Ascending aorta (tissue), 2 donors: Measurements from ENCODE around the gene HAAO. TPM values are rescaled to one million over a fixed set of nuclear protein-coding genes. Genes with fewer than 3 reads are reported as not detected.

Experiments used
- DNase-seq, 2 donors: peaks; one replicate each; pipeline ENCODE4 v3.0.0-alpha.2; 2019; ENCODE audit warnings: low spot score in 2 of 2
- H3K27ac ChIP-seq, 2 donors: fragments of 200-600 bp; sonication (generic); one replicate each; pipeline ENCODE4 v1.5.1; 2016 to 2017; ENCODE audit warnings: mild to moderate bottlenecking in 1 of 2
- H3K27me3 ChIP-seq: fragments of 200-600 bp; sonication (generic); one replicate; pipeline ENCODE4 v1.5.1; 2017
- H3K36me3 ChIP-seq, 2 donors: fragments of 200-600 bp; sonication (generic); one replicate each; pipeline ENCODE4 v1.5.1; 2016
- H3K4me1 ChIP-seq, 2 donors: fragments of 200-600 bp; sonication (generic); one replicate each; pipeline ENCODE4 v1.5.1; 2016 to 2017; ENCODE audit warnings: mild to moderate bottlenecking in 1 of 2
- H3K4me3 ChIP-seq, 2 donors: fragments of 200-600 bp; sonication (generic); one replicate each; pipeline ENCODE4 v1.5.1; 2016 to 2017; ENCODE audit warnings: mild to moderate bottlenecking in 1 of 2
- H3K9me3 ChIP-seq, 2 donors: fragments of 200-600 bp; sonication (generic); one replicate each; pipeline ENCODE4 v1.5.1; 2016
- CTCF ChIP-seq, 3 experiments: fragments of 200-600 bp in 2 of 3; fragments of 450-650 bp in 1 of 3; sonication (generic) in 2 of 3; IDR thresholded peaks; one replicate each; pipeline ENCODE4 v1.5.1; 2016 to 2019; ENCODE audit warnings: antibody characterized with exemption in 3 of 3, mild to moderate bottlenecking in 1 of 3, moderate library complexity in 1 of 3
- intact Hi-C: fragments of 100-400 bp; cut with DNase I; formaldehyde crosslinking; loops from one replicate; pipeline ENCODE4 v1.15.1; 2023
- total RNA-seq: library from RNA; depleted of rRNA; stranded (reverse); fragments of >200 nt; gene quantifications from one replicate; pipeline ENCODE4 v1.1.0, GENCODE V29; 2016

HAAO gene
- total RNA-seq, 1 donor from 2014 or later = 7.2 TPM

GRCh38 chr2:42722320-42723190, 69.8 kb downstream of the HAAO start:
- Histone ChIP-seq H3K27me3 (no peaks in the 10 kb centered on the region), H3K4me1 (no peaks in the 10 kb centered on the region), H3K27ac (peak overlapping the region in 1 of 2 donors; percentile 49), H3K4me3 (no peak overlapping the region), H3K9me3 (no peaks in the 10 kb centered on the region), H3K36me3 (peaks cover 0 to 6% of the 10 kb centered on the region in 2 donors)
- TF ChIP-seq CTCF (IDR thresholded peaks at IDR 0.05) = no peak
- intact Hi-C loops = no loop called here
- DNase-seq = peak; percentile 29 to 74

GRCh38 chr2:42721898-42722297, 70.5 kb downstream of the HAAO start:
- no peaks in the 10 kb centered on the region for H3K4me1 ChIP-seq
- no peaks in the 10 kb centered on the region for H3K9me3 ChIP-seq
- H3K27me3 ChIP-seq = no peaks in the 10 kb centered on the region
- no peak for TF ChIP-seq CTCF (IDR thresholded peaks at IDR 0.05)
- DNase-seq = no peak
- H3K27ac ChIP-seq = peak overlapping the region in 1 of 2 donors; percentile 49
- no peak overlapping the region for H3K4me3 ChIP-seq
- intact Hi-C loops = no loop called here
- peaks cover 0 to 6% of the 10 kb centered on the region in 2 donors for H3K36me3 ChIP-seq

Other genes with a start within 250 kb of the HAAO start
- 59.2 TPM for gene MTA3, start 224.0 kb downstream of the HAAO start, total RNA-seq
- 0.32 TPM for gene OXER1, start 28.4 kb downstream of the HAAO start, total RNA-seq